Subcutaneous adipose tissue (tissue), 4 donors: ENCODE measurements around the gene PIK3IP1. TPM values are rescaled to one million over a fixed set of nuclear protein-coding genes. Genes with fewer than 3 reads are reported as not detected.

Experiments used
- CTCF ChIP-seq: fragments of 450-650 bp; IDR thresholded peaks from one replicate; pipeline ENCODE4 v1.5.1; 2016; ENCODE audit warnings: low read depth, mild to moderate bottlenecking, control low read depth, antibody characterized with exemption, moderate library complexity
- small RNA-seq: library from RNA; depleted of rRNA; stranded (forward); fragments of <200 nt; gene quantifications from one replicate; pipeline ENCODE3, GENCODE V24; 2016
- total RNA-seq, 4 donors: library from RNA; depleted of rRNA; stranded (reverse); fragments of >200 nt; gene quantifications; one replicate each; pipeline ENCODE4 v1.1.0, GENCODE V29; 2016

The PIK3IP1 gene
- total RNA-seq, 4 donors from 2014 or later = 39.9 to 179 (median 98.4) TPM

- no peak for TF ChIP-seq CTCF
These were observed 59.3 kb downstream of the PIK3IP1 start for GRCh38 chr22:31233001-31233400.

Small RNAs within 50 kb of the gene (small RNA-seq; reads per million reads assigned to genes)
- gene RNA5SP496 = not detected

Other genes starting within 250 kb of the PIK3IP1 start
- gene SMTN, start 211.2 kb downstream of the PIK3IP1 start, total RNA-seq = 100 to 1,000 TPM in 1 of 4 donors, 10 to 100 TPM in 3; 16.6 to 107 (median 19.4) TPM
- gene SELENOM, start 184.9 kb downstream of the PIK3IP1 start, total RNA-seq = 100 to 1,000 TPM; 226 to 360 (median 279) TPM
- not detected for gene INPP5J, start 169.5 kb downstream of the PIK3IP1 start, total RNA-seq
- gene PLA2G3, start 152.0 kb downstream of the PIK3IP1 start, total RNA-seq = not detected
- 10 to 100 TPM; 29.1 to 49.1 (median 32.6) TPM for gene RNF185, start 132.3 kb downstream of the PIK3IP1 start, total RNA-seq
- 10 to 100 TPM; 15.4 to 26.4 (median 22.6) TPM for gene LIMK2, start 80.2 kb downstream of the PIK3IP1 start, total RNA-seq
- 10 to 100 TPM; 10.0 to 17.9 (median 14.1) TPM for gene PATZ1, start 53.9 kb upstream of the PIK3IP1 start, total RNA-seq
- 10 to 100 TPM; 43.5 to 78.8 (median 62.3) TPM for gene DRG1, start 107.1 kb upstream of the PIK3IP1 start, total RNA-seq
- gene EIF4ENIF1, start 197.4 kb upstream of the PIK3IP1 start, total RNA-seq = 10 to 100 TPM; 10.5 to 19.6 (median 15.3) TPM
- gene SFI1, start 204.0 kb upstream of the PIK3IP1 start, total RNA-seq = 10 to 100 TPM in 3 of 4 donors, 1 to 10 TPM in 1; 7.8 to 28.3 (median 23.2) TPM